ENCODE data around the gene MC4R.

The MC4R gene

GRCh38 chr18:60377778-60378469 lies 5.3 kb upstream of the MC4R start:
- no peak for TF ChIP-seq EZH2phosphoT487 (conservative IDR thresholded peaks at IDR 0.05; ENCODE audit: low read length)
- TF ChIP-seq, protein P1, sequence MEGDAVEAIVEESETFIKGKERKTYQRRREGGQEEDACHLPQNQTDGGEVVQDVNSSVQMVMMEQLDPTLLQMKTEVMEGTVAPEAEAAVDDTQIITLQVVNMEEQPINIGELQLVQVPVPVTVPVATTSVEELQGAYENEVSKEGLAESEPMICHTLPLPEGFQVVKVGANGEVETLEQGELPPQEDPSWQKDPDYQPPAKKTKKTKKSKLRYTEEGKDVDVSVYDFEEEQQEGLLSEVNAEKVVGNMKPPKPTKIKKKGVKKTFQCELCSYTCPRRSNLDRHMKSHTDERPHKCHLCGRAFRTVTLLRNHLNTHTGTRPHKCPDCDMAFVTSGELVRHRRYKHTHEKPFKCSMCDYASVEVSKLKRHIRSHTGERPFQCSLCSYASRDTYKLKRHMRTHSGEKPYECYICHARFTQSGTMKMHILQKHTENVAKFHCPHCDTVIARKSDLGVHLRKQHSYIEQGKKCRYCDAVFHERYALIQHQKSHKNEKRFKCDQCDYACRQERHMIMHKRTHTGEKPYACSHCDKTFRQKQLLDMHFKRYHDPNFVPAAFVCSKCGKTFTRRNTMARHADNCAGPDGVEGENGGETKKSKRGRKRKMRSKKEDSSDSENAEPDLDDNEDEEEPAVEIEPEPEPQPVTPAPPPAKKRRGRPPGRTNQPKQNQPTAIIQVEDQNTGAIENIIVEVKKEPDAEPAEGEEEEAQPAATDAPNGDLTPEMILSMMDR (IDR thresholded peaks at IDR 0.05; ENCODE audit: insufficient read depth, low read length, poor library complexity, severe bottlenecking): no peak
- H3K9ac ChIP-seq (ENCODE audit: low read length): no peak overlapping the region
- no peaks in the 10 kb centered on the region for H3F3A ChIP-seq (ENCODE audit: insufficient read depth)
- no peak overlapping the region for H2AFZ ChIP-seq (ENCODE audit: low read depth, low read length, severe bottlenecking)
- no peak overlapping the region for H3K4me2 ChIP-seq (ENCODE audit: low read depth, low read length, poor library complexity, severe bottlenecking)
- H3K9me3 ChIP-seq (ENCODE audit: insufficient read depth, low read length): no peaks in the 10 kb centered on the region
- no peaks in the 10 kb centered on the region for H3K36me3 ChIP-seq (ENCODE audit: low read length)
- no peaks in the 10 kb centered on the region for H3K9me2 ChIP-seq (replicated peaks; ENCODE audit: insufficient read depth, low read length)
- no peaks in the 10 kb centered on the region for H4K20me1 ChIP-seq (ENCODE audit: low read depth, low read length)
- H3K79me2 ChIP-seq (ENCODE audit: insufficient read depth, low read length): no peaks in the 10 kb centered on the region
- no peak overlapping the region for H3K4me3 ChIP-seq (ENCODE audit: insufficient read depth, low read length, poor library complexity, severe bottlenecking)
- no peaks in the 10 kb centered on the region; the same call in 1 of the 2 replicates for H3K27me3 ChIP-seq (ENCODE audit: low read length)
- H3K27ac ChIP-seq (ENCODE audit: low read depth, low read length): no peak overlapping the region

DNA sequence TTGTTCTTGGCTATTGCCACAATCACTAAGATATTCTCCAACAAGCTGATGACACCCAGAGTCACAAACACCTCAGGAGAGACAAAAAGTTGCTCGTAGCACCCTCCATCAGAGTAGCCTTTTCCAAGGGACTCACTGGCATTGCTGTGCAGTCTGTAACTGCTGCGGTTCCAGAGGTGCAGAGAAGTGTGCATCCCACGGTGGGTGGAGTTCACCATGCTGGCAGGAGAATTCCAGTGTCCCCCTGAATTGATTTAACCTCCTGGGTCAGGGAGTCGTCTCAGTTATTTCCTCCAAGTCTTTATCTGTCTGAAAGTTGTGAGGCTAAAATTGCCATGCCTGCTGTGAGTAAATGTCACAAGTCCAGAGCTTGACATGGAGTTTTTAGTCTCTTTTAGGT lies 443 bp downstream of the MC4R start:
- Histone ChIP-seq H3K36me3 (ENCODE audit: low read length) (no peaks in the 10 kb centered on the region), H3K27ac (ENCODE audit: low read depth, low read length) (no peak overlapping the region), H3K9me3 (ENCODE audit: insufficient read depth, low read length) (no peaks in the 10 kb centered on the region), H3F3A (ENCODE audit: insufficient read depth) (no peaks in the 10 kb centered on the region), H3K4me3 (ENCODE audit: insufficient read depth, low read length, poor library complexity, severe bottlenecking) (no peak overlapping the region), H2AFZ (ENCODE audit: low read depth, low read length, severe bottlenecking) (no peak overlapping the region), H3K79me2 (ENCODE audit: insufficient read depth, low read length) (no peaks in the 10 kb centered on the region), H4K20me1 (ENCODE audit: low read depth, low read length) (no peaks in the 10 kb centered on the region), H3K27me3 (ENCODE audit: low read length) (no peaks in the 10 kb centered on the region; the same call in 1 of the 2 replicates), H3K9me2 (replicated peaks; ENCODE audit: insufficient read depth, low read length) (no peaks in the 10 kb centered on the region), H3K4me2 (ENCODE audit: low read depth, low read length, poor library complexity, severe bottlenecking) (no peak overlapping the region), H3K9ac (ENCODE audit: low read length) (no peak overlapping the region)
- no peak for TF ChIP-seq EZH2phosphoT487 (conservative IDR thresholded peaks at IDR 0.05; ENCODE audit: low read length)
- TF ChIP-seq, protein P1 (IDR thresholded peaks at IDR 0.05; ENCODE audit: insufficient read depth, low read length, poor library complexity, severe bottlenecking): no peak

- Histone ChIP-seq H2AFZ (ENCODE audit: low read depth, low read length, severe bottlenecking) (no peak overlapping the region), H3K27me3 (ENCODE audit: low read length) (no peaks in the 10 kb centered on the region), H3K27ac (ENCODE audit: low read depth, low read length) (no peak overlapping the region), H3F3A (ENCODE audit: insufficient read depth) (no peaks in the 10 kb centered on the region), H4K20me1 (ENCODE audit: low read depth, low read length) (no peaks in the 10 kb centered on the region), H3K36me3 (ENCODE audit: low read length) (no peaks in the 10 kb centered on the region), H3K9me3 (ENCODE audit: insufficient read depth, low read length) (no peaks in the 10 kb centered on the region), H3K9me2 (replicated peaks; ENCODE audit: insufficient read depth, low read length) (no peaks in the 10 kb centered on the region), H3K4me2 (ENCODE audit: low read depth, low read length, poor library complexity, severe bottlenecking) (no peak overlapping the region), H3K9ac (ENCODE audit: low read length) (no peak overlapping the region), H3K4me3 (ENCODE audit: insufficient read depth, low read length, poor library complexity, severe bottlenecking) (no peak overlapping the region), H3K79me2 (ENCODE audit: insufficient read depth, low read length) (no peaks in the 10 kb centered on the region)
- TF ChIP-seq EZH2phosphoT487 (conservative IDR thresholded peaks at IDR 0.05; ENCODE audit: low read length): no peak
- TF ChIP-seq, protein P1 (IDR thresholded peaks at IDR 0.05; ENCODE audit: insufficient read depth, low read length, poor library complexity, severe bottlenecking): no peak
These were observed 14.1 kb downstream of the MC4R start for GRCh38 chr18:60358516-60358915.
